ENCODE data around the gene RBP5. TPM values are rescaled to one million over a fixed set of nuclear protein-coding genes. Genes with fewer than 3 reads are reported as not detected.

The RBP5 gene
- total RNA-seq, 1 experiment from 2014 or later, result 2.7 TPM

GRCh38 chr12:7122811-7123769 lies 5.6 kb downstream of the RBP5 start:
- Histone ChIP-seq H3K27ac (ENCODE audit: insufficient read length, low read depth, low read length) (no peak overlapping the region), H4K8ac (replicated peaks; ENCODE audit: insufficient read length, low read depth, low read length) (no peak overlapping the region), H2BK15ac (ENCODE audit: low read depth, low read length) (no peak overlapping the region), H2AFZ (ENCODE audit: low read length) (no peak overlapping the region), H2BK120ac (ENCODE audit: low read depth, low read length, poor library complexity, severe bottlenecking) (no peak overlapping the region), H3K79me1 (ENCODE audit: insufficient read depth, low read depth, low read length, poor library complexity, severe bottlenecking) (no peaks in the 10 kb centered on the region), H3K4ac (ENCODE audit: low read depth, low read length) (no peak overlapping the region), H3K4me2 (ENCODE audit: insufficient read depth, insufficient read length, low read length) (no peak overlapping the region), H3K27me3 (ENCODE audit: insufficient read depth, low read length) (no peaks in the 10 kb centered on the region), H3K9me3 (ENCODE audit: control insufficient read depth, low read depth, low read length) (no peaks in the 10 kb centered on the region), H4K20me1 (ENCODE audit: control insufficient read depth, insufficient read depth, insufficient read length) (no peaks in the 10 kb centered on the region), H2AK5ac (ENCODE audit: insufficient read length, low read length) (no peak overlapping the region), H3T11ph (ENCODE audit: low read length) (no peak overlapping the region), H3K79me2 (ENCODE audit: insufficient read depth, low read length) (no peaks in the 10 kb centered on the region), H2BK20ac (ENCODE audit: low read depth, low read length, poor library complexity, severe bottlenecking) (no peak overlapping the region), H2BK12ac (ENCODE audit: insufficient read length, low read depth, low read length) (no peak overlapping the region), H3K14ac (ENCODE audit: insufficient read depth, low read length) (no peak overlapping the region), H3K23me2 (ENCODE audit: insufficient read length, low read depth, low read length, poor library complexity, severe bottlenecking) (no peaks in the 10 kb centered on the region), H3K56ac (ENCODE audit: insufficient read length, low read depth, low read length) (no peak overlapping the region), H3K4me1 (ENCODE audit: insufficient read depth, low read length) (peaks cover 3% of the 10 kb centered on the region; the same call in 1 of the 2 replicates), H3K9ac (ENCODE audit: extremely low read depth, insufficient read length, low read length) (no peak overlapping the region), H4K5ac (ENCODE audit: insufficient read length, low read depth, low read length) (no peak overlapping the region), H2BK5ac (ENCODE audit: insufficient read length, low read length) (no peak overlapping the region), H3K23ac (ENCODE audit: insufficient read length, low read depth, low read length) (no peak overlapping the region), H3K18ac (ENCODE audit: insufficient read length, low read depth, low read length) (no peak overlapping the region), H4K91ac (ENCODE audit: insufficient read length, low read depth, low read length) (no peak overlapping the region)
- H3K27me3 Mint-ChIP-seq (ENCODE audit: low read depth), result peaks cover 7% of the 10 kb centered on the region
- H3K4me1 Mint-ChIP-seq, result peaks cover 9 to 17% of the 10 kb centered on the region in 2 experiments
- no peaks in the 10 kb centered on the region; a peak in 1 of 5 replicates for H3K9me3 Mint-ChIP-seq
- no CpG with 5 or more reads among the region's 7 CpGs for WGBS (ENCODE audit: extremely low coverage, insufficient read length, low lambda C conversion rate)
- DNase-seq, result no peak
- no peak overlapping the region for H3K4me3 Mint-ChIP-seq
- no peaks in the 10 kb centered on the region; a peak in 1 of 7 replicates for H3K36me3 Mint-ChIP-seq (ENCODE audit: insufficient read depth in 1 of 3, low read depth in 3 of 3)
- TF ChIP-seq CTCF (conservative IDR thresholded peaks at IDR 0.05), result no peak
- H3K27ac Mint-ChIP-seq, result no peak overlapping the region
